ENCODE results near the gene RPL13A.

Gene RPL13A

DNA sequence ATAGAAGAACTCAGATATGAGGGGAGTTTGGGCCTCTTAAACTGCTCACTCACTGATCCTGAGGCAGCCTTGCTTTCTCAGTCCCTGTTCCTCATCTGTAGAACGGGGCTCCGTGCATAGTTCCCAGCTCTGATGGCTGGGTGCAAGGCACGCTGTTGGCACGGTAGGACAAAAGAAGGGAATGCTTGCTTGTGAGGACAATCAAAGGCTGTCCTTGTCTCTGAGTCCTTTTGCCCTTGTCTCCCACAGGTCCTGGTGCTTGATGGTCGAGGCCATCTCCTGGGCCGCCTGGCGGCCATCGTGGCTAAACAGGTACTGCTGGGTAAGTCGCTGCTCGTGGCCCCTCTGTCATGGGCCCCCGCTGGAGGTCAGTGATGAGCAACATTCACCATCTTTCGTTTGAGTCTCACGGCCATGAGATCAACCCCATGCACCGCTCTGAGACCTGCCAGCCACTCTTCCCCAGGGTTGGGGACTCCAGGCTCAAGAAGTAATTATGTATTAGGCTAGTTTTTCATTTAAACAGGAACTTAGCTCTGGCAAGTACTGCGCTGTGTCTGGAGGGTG lies 2.3 kb downstream of the RPL13A start:
- in situ Hi-C loops (cut with HindIII; ENCODE audit: low pct_ligation_motif_present, low sequenced_read_pairs) = no loop called here
- no peak for DNase-seq
- H3K36me3 ChIP-seq (replicated peaks) = peaks cover 60% of the 10 kb centered on the region
- peak overlapping the region; percentile 85 for H3K4me3 ChIP-seq (ENCODE audit: low read depth, low read length)
- no peaks in the 10 kb centered on the region for H3K27me3 ChIP-seq (replicated peaks)
- H3K27ac ChIP-seq = peak overlapping the region; percentile 87
- TF ChIP-seq, protein P1, sequence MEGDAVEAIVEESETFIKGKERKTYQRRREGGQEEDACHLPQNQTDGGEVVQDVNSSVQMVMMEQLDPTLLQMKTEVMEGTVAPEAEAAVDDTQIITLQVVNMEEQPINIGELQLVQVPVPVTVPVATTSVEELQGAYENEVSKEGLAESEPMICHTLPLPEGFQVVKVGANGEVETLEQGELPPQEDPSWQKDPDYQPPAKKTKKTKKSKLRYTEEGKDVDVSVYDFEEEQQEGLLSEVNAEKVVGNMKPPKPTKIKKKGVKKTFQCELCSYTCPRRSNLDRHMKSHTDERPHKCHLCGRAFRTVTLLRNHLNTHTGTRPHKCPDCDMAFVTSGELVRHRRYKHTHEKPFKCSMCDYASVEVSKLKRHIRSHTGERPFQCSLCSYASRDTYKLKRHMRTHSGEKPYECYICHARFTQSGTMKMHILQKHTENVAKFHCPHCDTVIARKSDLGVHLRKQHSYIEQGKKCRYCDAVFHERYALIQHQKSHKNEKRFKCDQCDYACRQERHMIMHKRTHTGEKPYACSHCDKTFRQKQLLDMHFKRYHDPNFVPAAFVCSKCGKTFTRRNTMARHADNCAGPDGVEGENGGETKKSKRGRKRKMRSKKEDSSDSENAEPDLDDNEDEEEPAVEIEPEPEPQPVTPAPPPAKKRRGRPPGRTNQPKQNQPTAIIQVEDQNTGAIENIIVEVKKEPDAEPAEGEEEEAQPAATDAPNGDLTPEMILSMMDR (IDR thresholded peaks at IDR 0.05; ENCODE audit: low read depth, low read length, missing control alignments) = no peak

DNA sequence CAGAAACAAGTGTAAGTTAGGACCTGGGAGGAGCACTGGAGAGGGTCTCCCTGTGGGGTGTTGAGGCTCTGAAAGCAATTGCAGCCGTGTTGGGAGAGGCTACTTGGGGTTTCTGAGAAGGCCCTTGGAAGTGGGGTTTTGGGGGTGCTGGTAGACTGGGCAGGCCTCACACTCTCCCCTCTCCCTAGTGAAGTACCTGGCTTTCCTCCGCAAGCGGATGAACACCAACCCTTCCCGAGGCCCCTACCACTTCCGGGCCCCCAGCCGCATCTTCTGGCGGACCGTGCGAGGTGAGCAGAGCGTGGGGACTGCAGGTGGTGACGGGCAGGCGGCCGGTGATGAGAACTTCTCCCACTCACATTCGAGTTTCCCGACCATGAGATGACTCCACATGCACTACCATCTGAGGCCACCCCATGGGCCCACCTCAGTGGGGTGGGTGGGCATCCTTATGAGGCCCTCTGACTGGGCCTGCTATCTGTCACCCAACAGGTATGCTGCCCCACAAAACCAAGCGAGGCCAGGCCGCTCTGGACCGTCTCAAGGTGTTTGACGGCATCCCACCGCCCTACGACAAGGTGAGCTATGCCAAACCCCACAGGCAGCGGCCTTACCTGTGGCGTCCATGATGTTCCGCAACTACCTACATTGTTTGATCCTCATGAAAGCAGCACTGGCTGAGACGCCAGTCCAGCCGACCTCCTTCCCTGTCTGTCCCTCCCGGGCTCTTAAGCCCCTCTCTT lies 3.0 kb downstream of the RPL13A start:
- in situ Hi-C loops (cut with HindIII; ENCODE audit: low pct_ligation_motif_present, low sequenced_read_pairs) = no loop called here
- Histone ChIP-seq H3K27ac (peak overlapping the region; percentile 13), H3K4me3 (ENCODE audit: low read depth, low read length) (peak overlapping the region; percentile 85), H3K36me3 (replicated peaks) (peaks cover 60% of the 10 kb centered on the region), H3K27me3 (replicated peaks) (no peaks in the 10 kb centered on the region)
- DNase-seq = no peak
- TF ChIP-seq, protein P1 (IDR thresholded peaks at IDR 0.05; ENCODE audit: low read depth, low read length, missing control alignments) = no peak

DNA sequence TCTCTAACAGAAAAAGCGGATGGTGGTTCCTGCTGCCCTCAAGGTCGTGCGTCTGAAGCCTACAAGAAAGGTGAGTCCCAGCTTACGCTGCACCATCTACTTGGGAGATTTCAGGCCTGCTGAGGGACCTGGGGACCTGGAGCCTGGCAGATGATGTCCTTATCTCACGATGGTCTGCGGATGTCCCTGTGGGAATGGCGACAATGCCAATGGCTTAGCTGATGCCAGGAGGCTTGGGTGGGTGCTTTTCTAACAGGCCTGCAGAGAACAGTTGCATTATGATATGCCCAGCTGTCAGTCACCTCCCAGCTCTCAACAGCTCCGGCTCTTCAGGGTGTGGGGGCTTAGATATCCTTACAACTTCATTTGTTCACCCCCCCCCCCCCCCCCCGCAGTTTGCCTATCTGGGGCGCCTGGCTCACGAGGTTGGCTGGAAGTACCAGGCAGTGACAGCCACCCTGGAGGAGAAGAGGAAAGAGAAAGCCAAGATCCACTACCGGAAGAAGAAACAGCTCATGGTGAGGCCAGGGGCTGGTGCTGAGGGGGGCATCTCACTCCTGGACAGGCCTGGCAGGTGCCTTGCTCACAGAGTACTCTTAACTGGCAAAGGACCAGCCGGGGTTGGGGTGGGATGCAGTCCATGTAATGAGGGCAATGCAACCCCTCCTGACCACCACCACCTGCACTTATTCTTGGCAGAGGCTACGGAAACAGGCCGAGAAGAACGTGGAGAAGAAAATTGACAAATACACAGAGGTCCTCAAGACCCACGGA lies 3.8 kb downstream of the RPL13A start:
- Histone ChIP-seq H3K27ac (no peak overlapping the region), H3K4me3 (ENCODE audit: low read depth, low read length) (no peak overlapping the region), H3K27me3 (replicated peaks) (no peaks in the 10 kb centered on the region), H3K36me3 (replicated peaks) (peaks cover 60% of the 10 kb centered on the region)
- DNase-seq = no peak
- TF ChIP-seq, protein P1 (IDR thresholded peaks at IDR 0.05; ENCODE audit: low read depth, low read length, missing control alignments) = no peak
- in situ Hi-C loops (cut with HindIII; ENCODE audit: low pct_ligation_motif_present, low sequenced_read_pairs) = no loop called here

DNA sequence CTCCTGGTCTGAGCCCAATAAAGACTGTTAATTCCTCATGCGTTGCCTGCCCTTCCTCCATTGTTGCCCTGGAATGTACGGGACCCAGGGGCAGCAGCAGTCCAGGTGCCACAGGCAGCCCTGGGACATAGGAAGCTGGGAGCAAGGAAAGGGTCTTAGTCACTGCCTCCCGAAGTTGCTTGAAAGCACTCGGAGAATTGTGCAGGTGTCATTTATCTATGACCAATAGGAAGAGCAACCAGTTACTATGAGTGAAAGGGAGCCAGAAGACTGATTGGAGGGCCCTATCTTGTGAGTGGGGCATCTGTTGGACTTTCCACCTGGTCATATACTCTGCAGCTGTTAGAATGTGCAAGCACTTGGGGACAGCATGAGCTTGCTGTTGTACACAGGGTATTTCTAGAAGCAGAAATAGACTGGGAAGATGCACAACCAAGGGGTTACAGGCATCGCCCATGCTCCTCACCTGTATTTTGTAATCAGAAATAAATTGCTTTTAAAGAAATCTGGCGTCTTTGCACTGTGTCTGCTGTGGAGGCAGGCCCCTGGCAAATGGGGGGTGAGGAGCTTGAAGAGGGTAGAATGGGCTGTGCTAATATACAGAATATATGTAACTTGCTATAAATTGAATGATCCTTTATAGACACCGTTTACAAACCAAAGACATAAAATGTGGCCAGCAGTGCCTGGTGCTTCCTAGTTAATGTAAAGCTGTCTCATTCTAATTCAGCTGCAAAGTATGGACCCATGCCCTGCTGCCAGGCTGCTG lies 4.6 kb downstream of the RPL13A start:
- no peak for DNase-seq
- Histone ChIP-seq H3K36me3 (replicated peaks) (peaks cover 60% of the 10 kb centered on the region), H3K27ac (no peak overlapping the region), H3K27me3 (replicated peaks) (no peaks in the 10 kb centered on the region), H3K4me3 (ENCODE audit: low read depth, low read length) (no peak overlapping the region)
- TF ChIP-seq, protein P1 (IDR thresholded peaks at IDR 0.05; ENCODE audit: low read depth, low read length, missing control alignments) = no peak
- in situ Hi-C loops (cut with HindIII; ENCODE audit: low pct_ligation_motif_present, low sequenced_read_pairs) = no loop called here

DNA sequence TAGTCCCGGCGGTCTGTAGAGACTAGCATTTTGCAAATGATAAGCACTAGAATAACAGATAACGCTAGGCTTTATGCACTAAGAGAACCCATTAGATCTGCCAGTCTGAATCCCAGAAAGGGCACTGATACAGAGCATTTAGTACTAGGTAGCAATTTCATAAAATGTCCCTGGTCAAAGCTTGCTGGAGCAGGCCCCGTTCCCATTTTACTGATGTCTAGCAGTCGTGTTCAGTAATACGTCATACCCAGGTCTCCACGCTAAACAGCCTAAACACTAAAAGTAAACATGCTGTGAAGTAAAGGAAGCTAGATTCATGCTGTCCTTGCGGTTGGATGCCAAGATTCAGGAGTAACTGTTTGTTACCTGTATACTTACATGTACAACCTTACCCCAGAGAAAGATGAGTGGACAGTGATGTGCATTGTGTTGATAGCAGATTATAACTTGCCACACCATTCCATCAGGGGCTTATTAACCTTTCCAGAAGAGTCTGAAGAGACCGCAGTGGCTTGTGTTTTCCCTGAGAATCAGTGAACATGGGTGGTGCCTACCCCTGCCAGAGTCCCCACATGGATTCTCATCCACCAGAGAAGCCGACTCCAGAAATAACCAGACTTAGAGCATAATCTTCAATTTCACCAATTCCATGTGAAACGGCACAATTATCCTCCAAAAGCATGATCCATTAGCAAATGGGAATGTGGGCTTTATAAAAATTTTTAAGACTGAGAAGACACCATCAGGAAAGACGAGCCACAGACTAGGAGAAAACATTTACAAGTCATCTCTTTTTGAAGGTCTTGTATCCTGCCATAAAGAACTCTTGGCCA lies 5.4 kb downstream of the RPL13A start:
- Histone ChIP-seq H3K27me3 (replicated peaks) (no peaks in the 10 kb centered on the region), H3K4me3 (ENCODE audit: low read depth, low read length) (no peak overlapping the region), H3K36me3 (replicated peaks) (peaks cover 65% of the 10 kb centered on the region), H3K27ac (no peak overlapping the region)
- in situ Hi-C loops (cut with HindIII; ENCODE audit: low pct_ligation_motif_present, low sequenced_read_pairs) = no loop called here
- no peak for DNase-seq
- TF ChIP-seq, protein P1 (IDR thresholded peaks at IDR 0.05; ENCODE audit: low read depth, low read length, missing control alignments) = no peak

Measured in brain microvascular endothelial cell (primary cell).